CD4-positive, alpha-beta T cell (primary cell): ENCODE measurements around the gene PTH2. TPM values are rescaled to one million over a fixed set of nuclear protein-coding genes. Genes with fewer than 3 reads are reported as not detected.

Experiments
- ATAC-seq: fragments of 200-7000 bp; cut with Tn5 transposase; one replicate; pipeline ENCODE4 v1.10.0; 2022; ENCODE audit warnings: mild to moderate bottlenecking; ENCODE audit not compliant: poor library complexity
- CTCF ChIA-PET: fragments of 350-600 bp; sonication (Branson Sonifier 250); formaldehyde crosslinking; loops from one replicate; lab custom pipeline; 2021; ENCODE audit warnings: antibody characterized with exemption, inconsistent platforms; lab: Charles Lee
- POLR2A ChIA-PET: fragments of 350-600 bp; sonication (Branson Sonifier 250); formaldehyde crosslinking; loops from one replicate; lab custom pipeline; 2021; ENCODE audit warnings: antibody characterized with exemption, inconsistent platforms; lab: Charles Lee
- DNase-seq, 14 experiments: peaks; one replicate each; pipeline ENCODE4 v3.0.0-alpha.2; 2013 to 2020; ENCODE audit warnings: mixed read lengths in 2 of 14
- H3K27ac ChIP-seq, 2 donors: one replicate each; pipeline versions ENCODE4 v1.5.1 to v1.7.0; 2013; ENCODE audit warnings: low read length in 2 of 2, low read depth in 1 of 2, mild to moderate bottlenecking in 1 of 2
- H3K27me3 ChIP-seq, 2 experiments: 1 replicate in 1 of 2; 2 replicates in 1 of 2; pipeline versions ENCODE4 v1.6.1 to v1.7.0; 2013; ENCODE audit warnings: low read length in 2 of 2, control low read depth in 1 of 2, mild to moderate bottlenecking in 1 of 2, moderate library complexity in 1 of 2; ENCODE audit not compliant: insufficient read depth in 2 of 2, control insufficient read depth in 1 of 2
- H3K36me3 ChIP-seq: one replicate; pipeline ENCODE4 v1.6.1; 2013; ENCODE audit warnings: low read length, control low read depth; ENCODE audit not compliant: insufficient read depth
- H3K4me1 ChIP-seq: one replicate; pipeline ENCODE4 v1.6.1; 2013; ENCODE audit warnings: low read length, control low read depth; ENCODE audit not compliant: insufficient read depth
- H3K4me3 ChIP-seq: one replicate; pipeline ENCODE4 v1.5.1; 2013; ENCODE audit warnings: mild to moderate bottlenecking, low read length, moderate library complexity
- H3K9me3 ChIP-seq, 2 experiments: 1 replicate in 1 of 2; 2 replicates in 1 of 2; pipeline versions ENCODE4 v1.6.1 to v1.7.0; 2013; ENCODE audit warnings: low read length in 2 of 2, mild to moderate bottlenecking in 2 of 2, control low read depth in 1 of 2, moderate library complexity in 1 of 2; ENCODE audit not compliant: control insufficient read depth in 1 of 2, insufficient read depth in 1 of 2
- H3K27ac Mint-ChIP-seq: one replicate; pipeline ENCODE4 v1.8.0; 2020; ENCODE audit warnings: mixed read lengths
- H3K27me3 Mint-ChIP-seq: one replicate; pipeline ENCODE4 v1.8.0; 2021; ENCODE audit warnings: mixed read lengths
- H3K36me3 Mint-ChIP-seq: one replicate; pipeline ENCODE4 v1.8.0; 2021; ENCODE audit warnings: low read depth, mixed read lengths
- H3K4me1 Mint-ChIP-seq: one replicate; pipeline ENCODE4 v1.8.0; 2021; ENCODE audit warnings: low read depth, mixed read lengths
- H3K4me3 Mint-ChIP-seq: one replicate; pipeline ENCODE4 v1.8.0; 2020; ENCODE audit warnings: mild to moderate bottlenecking, mixed read lengths
- H3K9me3 Mint-ChIP-seq: one replicate; pipeline ENCODE4 v1.8.0; 2020; ENCODE audit warnings: mixed read lengths
- CTCF ChIP-seq: fragments of 200-600 bp; IDR thresholded peaks from one replicate; pipeline ENCODE4 v1.8.0; 2022; ENCODE audit warnings: antibody characterized with exemption, mild to moderate bottlenecking
- intact Hi-C, 2 experiments: fragments of 100-400 bp; cut with DNase I in 1 of 2; cut with micrococcal nuclease in 1 of 2; formaldehyde crosslinking; loops; one replicate each; pipeline versions ENCODE4 v1.15.1 to v1.9.0; 2023 to 2025; cut with DNase I, micrococcal nuclease
- total RNA-seq, 174 experiments: library from RNA in 2 of 174; stranded (reverse) in 2 of 174; gene quantifications; one replicate each; pipeline ENCODE4 v1.2.3 and lab custom pipeline; 2021 to 2026

PTH2 gene
- total RNA-seq, 2 experiments from 2014 or later = not detected

GRCh38 chr19:49414256-49414655 is 9.0 kb downstream of the PTH2 start:
- no peak for TF ChIP-seq CTCF
- ATAC-seq (no peak), DNase-seq (no peak)
- Mint-ChIP-seq H3K9me3 (no peaks in the 10 kb centered on the region), H3K27ac (no peak overlapping the region), H3K27me3 (peaks cover 13% of the 10 kb centered on the region), H3K4me3 (no peak overlapping the region), H3K36me3 (no peaks in the 10 kb centered on the region), H3K4me1 (peaks cover 40% of the 10 kb centered on the region)
- H3K36me3 ChIP-seq = no peaks in the 10 kb centered on the region
- H3K27me3 ChIP-seq = peaks cover 7 to 14% of the 10 kb centered on the region in 2 experiments
- no peaks in the 10 kb centered on the region for H3K9me3 ChIP-seq
- intact Hi-C loops = no loop called here
- peaks cover 35% of the 10 kb centered on the region for H3K4me1 ChIP-seq
- H3K27ac ChIP-seq = no peak overlapping the region
- POLR2A ChIA-PET = interaction anchor here (1.1 kb wide), 1 partner anchor 29 kb away, joined by 3 read pairs; no protein-coding TSS in a partner anchor
- CTCF ChIA-PET = no interaction called here
- no peak overlapping the region for H3K4me3 ChIP-seq

- Histone ChIP-seq H3K27ac (no peak overlapping the region), H3K27me3 (peaks cover 3 to 6% of the 10 kb centered on the region in 2 experiments), H3K36me3 (no peaks in the 10 kb centered on the region), H3K9me3 (no peaks in the 10 kb centered on the region), H3K4me1 (peaks cover 44% of the 10 kb centered on the region), H3K4me3 (no peak overlapping the region)
- POLR2A ChIA-PET = interaction anchor here (0.7 to 1.1 kb wide), 3 partner anchors 25 to 40 kb away, joined by 3 read pairs; partner anchors contain the start of gene KASH5
- peaks cover 49% of the 10 kb centered on the region for H3K4me1 Mint-ChIP-seq
- ATAC-seq = no peak
- CTCF ChIA-PET = no interaction called here
- H3K9me3 Mint-ChIP-seq = no peaks in the 10 kb centered on the region
- intact Hi-C loops = no loop called here
- no peak overlapping the region for H3K4me3 Mint-ChIP-seq
- no peak overlapping the region for H3K27ac Mint-ChIP-seq
- no peak for DNase-seq
- TF ChIP-seq CTCF = no peak
- no peaks in the 10 kb centered on the region for H3K36me3 Mint-ChIP-seq
- H3K27me3 Mint-ChIP-seq = peaks cover 5% of the 10 kb centered on the region
These were observed 9.9 kb downstream of the PTH2 start for GRCh38 chr19:49413348-49413747.

- DNase-seq = no peak
- Mint-ChIP-seq H3K27me3 (no peaks in the 10 kb centered on the region), H3K4me3 (no peak overlapping the region), H3K9me3 (no peaks in the 10 kb centered on the region), H3K27ac (peak overlapping the region; percentile 82), H3K4me1 (peaks cover 60% of the 10 kb centered on the region), H3K36me3 (no peaks in the 10 kb centered on the region)
- intact Hi-C loops = no loop called here
- Histone ChIP-seq H3K4me1 (peaks cover 60% of the 10 kb centered on the region), H3K4me3 (no peak overlapping the region), H3K9me3 (no peaks in the 10 kb centered on the region), H3K36me3 (no peaks in the 10 kb centered on the region), H3K27me3 (peaks cover 0 to 3% of the 10 kb centered on the region in 2 experiments), H3K27ac (no peak overlapping the region)
- no peak for TF ChIP-seq CTCF
- ChIA-PET POLR2A (interaction anchor here (3.9 kb wide), 1 partner anchor 8 kb away, joined by 20 read pairs; no protein-coding TSS in a partner anchor), CTCF (interaction anchor here (0.9 kb wide), 1 partner anchor 32 kb away, joined by 3 read pairs; no protein-coding TSS in a partner anchor)
- no peak for ATAC-seq
These were observed 11.4 kb downstream of the PTH2 start for GRCh38 chr19:49411681-49412326.
